ENCODE measurements around the gene SPTLC2.

DNA sequence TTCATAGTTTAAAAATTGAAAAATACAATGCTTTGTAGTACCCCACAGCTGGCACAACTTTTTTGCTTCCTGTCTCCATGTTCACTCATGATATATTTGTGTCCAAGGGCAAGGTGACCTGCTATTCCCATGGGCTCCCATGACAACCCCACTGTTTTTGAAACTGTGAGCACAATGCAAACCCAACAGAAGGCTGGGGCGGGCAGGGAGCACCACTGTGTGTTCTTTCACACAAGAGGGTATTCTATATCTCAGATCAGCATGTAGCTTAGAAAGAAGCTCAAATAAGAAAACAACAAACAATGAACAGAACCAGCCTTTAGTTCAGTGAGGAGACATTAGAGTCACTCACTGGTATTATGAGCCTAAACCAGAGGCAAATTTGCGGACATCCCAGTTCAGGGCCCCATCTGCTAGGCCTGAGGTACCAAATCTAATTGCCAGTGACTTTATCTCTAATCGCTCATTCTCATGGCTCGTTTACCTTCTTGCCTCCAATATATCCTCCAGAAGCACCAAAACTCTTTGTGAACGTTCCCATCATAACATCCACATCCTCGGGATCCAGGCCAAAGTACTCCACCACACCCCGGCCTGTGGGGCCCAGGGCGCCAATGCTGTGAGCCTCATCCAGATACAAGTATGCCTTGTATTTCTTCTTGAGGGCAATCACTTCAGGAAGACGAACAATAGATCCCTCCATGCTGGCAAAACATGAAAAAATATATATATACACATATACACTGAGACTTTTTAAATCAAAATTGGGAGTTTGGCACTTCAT is 61.4 kb downstream of the SPTLC2 start:
- TF ChIP-seq CTCF (IDR thresholded peaks at IDR 0.05) (no peak), POLR2A (IDR thresholded peaks at IDR 0.05) (no peak)
